ENCODE results near the gene OR51D1.

Gene OR51D1

GRCh38 chr11:4658629-4659445 lies 21.6 kb downstream of the OR51D1 start:
- TF ChIP-seq CTCF (IDR thresholded peaks at IDR 0.05; ENCODE audit: control extremely low read depth, extremely low read depth, low read depth, missing control alignments): no peak
- ChIA-PET CTCF (interaction anchor here (1.5 to 2.3 kb wide), 2 partner anchors 13 to 22 kb away, joined by 3 to 10 read pairs; partner anchors contain the start of gene OR51D1), POLR2A (no interaction called here)
- DNase-seq (ENCODE audit: extremely low spot score): no peak

- ChIA-PET CTCF (interaction anchor here (0.9 kb wide), 1 partner anchor 18 kb away, joined by 3 read pairs; no protein-coding TSS in a partner anchor), POLR2A (no interaction called here)
- TF ChIP-seq CTCF (IDR thresholded peaks at IDR 0.05; ENCODE audit: control extremely low read depth, extremely low read depth, low read depth, missing control alignments): no peak
- no peak for DNase-seq (ENCODE audit: extremely low spot score)
Observed at GRCh38 chr11:4662876-4663275, 25.6 kb downstream of the OR51D1 start.

GRCh38 chr11:4664183-4664582 lies 26.9 kb downstream of the OR51D1 start:
- POLR2A ChIA-PET: no interaction called here

GRCh38 chr11:4664786-4665185 lies 27.5 kb downstream of the OR51D1 start:
- CTCF ChIA-PET: no interaction called here

More at GRCh38 chr11:4664183-4664582, 26.9 kb downstream of the OR51D1 start:
- CTCF ChIA-PET: no interaction called here
- DNase-seq (ENCODE audit: extremely low spot score): no peak
- TF ChIP-seq CTCF (IDR thresholded peaks at IDR 0.05; ENCODE audit: control extremely low read depth, extremely low read depth, low read depth, missing control alignments): no peak

GRCh38 chr11:4665424-4665823 lies 28.1 kb downstream of the OR51D1 start:
- DNase-seq (ENCODE audit: extremely low spot score): no peak
- POLR2A ChIA-PET: no interaction called here
- CTCF ChIA-PET: no interaction called here
- no peak for TF ChIP-seq CTCF (IDR thresholded peaks at IDR 0.05; ENCODE audit: control extremely low read depth, extremely low read depth, low read depth, missing control alignments)

More at GRCh38 chr11:4664786-4665185, 27.5 kb downstream of the OR51D1 start:
- TF ChIP-seq CTCF (IDR thresholded peaks at IDR 0.05; ENCODE audit: control extremely low read depth, extremely low read depth, low read depth, missing control alignments): no peak
- DNase-seq (ENCODE audit: extremely low spot score): no peak
- POLR2A ChIA-PET: no interaction called here

GRCh38 chr11:4671741-4672140 lies 34.5 kb downstream of the OR51D1 start:
- TF ChIP-seq CTCF (IDR thresholded peaks at IDR 0.05; ENCODE audit: control extremely low read depth, extremely low read depth, low read depth, missing control alignments): no peak
- CTCF ChIA-PET: interaction anchor here (1.3 kb wide), 1 partner anchor 13 kb away, joined by 3 read pairs; no protein-coding TSS in a partner anchor
- POLR2A ChIA-PET: no interaction called here
- no peak for DNase-seq (ENCODE audit: extremely low spot score)

Data from GM10248 (cell line).